GM12872 (cell line): ENCODE results near the gene CCT2.

ENCODE experiments used
- TF ChIP-seq, protein P1 (sequence below): IDR thresholded peaks from 3 replicates; pipeline ENCODE4 v1.5.1; 2011; ENCODE audit warnings: low read depth, mild to moderate bottlenecking, low read length, moderate library complexity; ENCODE audit not compliant: insufficient read depth

CCT2 gene

DNA sequence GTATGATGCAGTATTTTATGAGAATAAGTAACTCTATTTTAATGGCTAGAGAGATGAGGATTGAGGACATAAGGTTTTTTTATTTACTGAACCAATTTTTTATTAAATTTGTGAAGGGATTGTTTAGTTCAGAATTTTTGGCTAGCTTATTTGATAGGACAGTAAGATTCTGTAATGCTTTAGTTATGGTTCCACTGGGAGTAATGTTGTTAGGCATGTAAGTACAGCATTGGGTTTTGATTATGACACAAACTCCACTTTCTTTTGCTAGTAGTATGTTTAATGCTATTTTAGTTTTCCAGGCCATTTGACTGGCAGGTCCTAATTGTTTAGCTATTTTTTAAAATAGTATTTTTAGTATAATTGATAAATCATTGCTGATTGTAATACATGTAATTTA lies 59.3 kb downstream of the CCT2 start:
- TF ChIP-seq, protein P1, sequence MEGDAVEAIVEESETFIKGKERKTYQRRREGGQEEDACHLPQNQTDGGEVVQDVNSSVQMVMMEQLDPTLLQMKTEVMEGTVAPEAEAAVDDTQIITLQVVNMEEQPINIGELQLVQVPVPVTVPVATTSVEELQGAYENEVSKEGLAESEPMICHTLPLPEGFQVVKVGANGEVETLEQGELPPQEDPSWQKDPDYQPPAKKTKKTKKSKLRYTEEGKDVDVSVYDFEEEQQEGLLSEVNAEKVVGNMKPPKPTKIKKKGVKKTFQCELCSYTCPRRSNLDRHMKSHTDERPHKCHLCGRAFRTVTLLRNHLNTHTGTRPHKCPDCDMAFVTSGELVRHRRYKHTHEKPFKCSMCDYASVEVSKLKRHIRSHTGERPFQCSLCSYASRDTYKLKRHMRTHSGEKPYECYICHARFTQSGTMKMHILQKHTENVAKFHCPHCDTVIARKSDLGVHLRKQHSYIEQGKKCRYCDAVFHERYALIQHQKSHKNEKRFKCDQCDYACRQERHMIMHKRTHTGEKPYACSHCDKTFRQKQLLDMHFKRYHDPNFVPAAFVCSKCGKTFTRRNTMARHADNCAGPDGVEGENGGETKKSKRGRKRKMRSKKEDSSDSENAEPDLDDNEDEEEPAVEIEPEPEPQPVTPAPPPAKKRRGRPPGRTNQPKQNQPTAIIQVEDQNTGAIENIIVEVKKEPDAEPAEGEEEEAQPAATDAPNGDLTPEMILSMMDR, result no peak

DNA sequence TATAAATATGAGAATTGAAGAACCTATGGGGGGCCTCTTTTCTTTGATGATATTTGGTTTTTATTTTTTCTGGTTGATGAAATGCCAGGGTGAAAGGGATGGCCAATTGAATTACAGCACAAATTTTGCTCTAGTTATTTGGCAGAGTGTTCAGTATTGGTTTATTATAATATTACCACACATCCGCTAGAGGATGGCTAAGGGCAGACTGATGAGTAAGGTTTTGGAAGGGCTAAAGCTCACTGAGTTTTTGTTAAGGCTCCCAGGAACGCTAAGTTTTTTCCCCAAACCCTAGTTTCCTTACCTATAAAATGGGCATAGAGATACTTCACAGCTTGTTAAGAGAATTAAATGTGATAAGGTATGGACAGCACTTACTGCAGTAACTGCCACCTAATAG lies 59.8 kb downstream of the CCT2 start:
- TF ChIP-seq, protein P1, result no peak

DNA sequence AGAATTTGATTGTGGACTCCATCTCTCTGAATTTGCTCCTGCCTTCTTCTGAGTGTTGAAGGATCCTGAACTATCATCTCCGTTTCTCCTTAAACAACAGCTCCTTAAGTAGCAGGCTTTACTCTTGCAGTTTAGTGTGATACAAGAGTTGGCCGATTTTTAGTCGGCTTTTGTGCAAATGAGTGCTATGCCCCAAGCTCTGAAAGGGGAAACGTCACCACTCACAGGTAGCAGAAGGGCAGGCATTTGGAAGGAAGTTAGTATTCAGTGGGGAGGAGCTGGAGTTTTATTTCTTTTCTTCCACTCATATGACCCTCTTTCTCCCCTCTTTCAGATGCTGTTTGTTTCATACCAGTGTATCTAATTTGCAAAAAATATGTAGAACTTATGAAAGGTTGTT lies 61.9 kb downstream of the CCT2 start:
- TF ChIP-seq, protein P1, result no peak

DNA sequence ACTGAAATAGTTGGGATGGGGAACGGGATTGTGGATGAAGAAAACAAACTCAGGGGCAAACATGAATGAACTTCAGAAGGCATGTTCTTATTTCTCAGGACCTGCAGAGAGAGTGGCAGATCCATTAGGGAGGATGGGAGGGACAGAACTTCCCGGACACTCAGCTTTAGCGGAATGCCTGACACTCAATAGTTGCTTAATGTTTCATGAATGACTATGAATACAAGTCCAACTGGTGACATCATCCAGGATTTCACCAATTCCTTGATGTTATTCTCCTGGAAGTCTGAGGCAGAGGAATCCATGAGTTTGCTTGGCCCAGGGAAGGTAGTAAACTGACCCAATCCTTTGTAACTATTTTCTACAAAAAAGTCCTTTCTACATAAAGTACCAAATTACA lies 63.2 kb downstream of the CCT2 start:
- TF ChIP-seq, protein P1, result no peak

DNA sequence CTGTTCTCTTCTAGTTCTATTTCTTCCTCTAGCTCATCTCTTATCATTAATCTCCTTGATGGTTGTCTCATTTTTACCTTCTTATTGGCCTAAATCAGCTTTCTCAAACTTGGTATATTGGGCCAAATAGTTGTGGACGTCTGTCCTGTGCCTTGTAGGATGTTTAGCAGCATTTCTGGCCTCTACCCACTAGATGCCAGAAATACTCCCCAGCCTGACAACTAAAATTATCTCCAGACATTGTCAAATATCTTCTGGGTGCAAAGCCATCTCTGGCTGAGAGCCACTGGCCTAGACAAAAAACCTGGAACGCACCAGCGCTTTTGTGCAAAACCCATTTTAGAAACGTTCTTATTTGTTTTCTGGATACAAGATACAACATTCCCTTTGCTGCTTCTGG lies 64.3 kb downstream of the CCT2 start:
- TF ChIP-seq, protein P1, result no peak
